Measurements from ENCODE around the gene SCYGR3.

DNA sequence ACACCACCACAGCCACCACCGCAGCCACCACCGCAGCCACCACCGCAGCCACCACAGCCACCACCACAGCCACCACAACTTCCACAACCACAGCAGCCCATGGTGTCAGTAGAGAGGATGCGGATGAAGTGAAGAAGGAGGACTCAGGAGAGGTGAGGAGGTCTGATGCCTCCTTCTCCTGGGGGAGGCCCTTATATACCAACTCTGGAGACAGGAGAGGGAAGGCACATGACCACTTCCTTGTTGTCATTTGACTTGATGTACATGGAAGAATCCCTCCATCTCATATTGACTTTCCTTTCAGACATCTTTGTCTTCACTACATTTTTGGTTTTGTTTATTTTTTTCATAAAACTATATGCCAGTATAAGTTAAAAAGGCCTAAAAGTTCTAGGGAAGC is at the start of gene SCYGR3:
- TF ChIP-seq POLR2A (IDR thresholded peaks at IDR 0.05) (no peak), CTCF (IDR thresholded peaks at IDR 0.05) (no peak), EP300 (IDR thresholded peaks at IDR 0.05) (no peak)

Data from sigmoid colon (tissue), 4 donors.